ENCODE results near the gene SCD.

DNA sequence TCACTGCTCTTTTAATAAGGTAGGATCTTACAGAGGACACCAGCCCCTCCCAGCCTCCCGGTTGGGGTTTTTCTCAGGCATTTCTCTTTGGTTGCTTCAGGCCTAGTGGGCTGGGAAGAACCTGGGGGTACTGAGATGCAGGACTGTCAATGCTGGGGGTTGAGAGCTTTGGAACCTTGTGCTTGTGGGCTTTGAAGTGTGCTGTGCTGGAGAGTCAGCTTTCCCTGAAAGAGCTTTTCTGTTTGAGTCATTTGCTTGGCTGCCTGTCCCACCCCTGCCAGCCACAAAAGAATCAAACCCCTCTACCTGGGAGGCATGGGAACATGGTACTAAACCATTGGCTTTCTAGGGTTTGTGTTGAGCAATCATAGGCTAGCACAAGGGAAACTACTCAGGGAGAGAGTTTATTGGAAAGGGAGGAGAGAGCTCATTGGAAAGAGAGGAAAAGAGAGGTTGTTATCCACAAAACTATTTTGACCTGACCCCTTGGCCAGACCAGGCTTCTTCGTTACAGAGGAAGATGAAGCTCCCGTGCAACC is 1.4 kb downstream of the SCD start:
- TF ChIP-seq, protein P1, sequence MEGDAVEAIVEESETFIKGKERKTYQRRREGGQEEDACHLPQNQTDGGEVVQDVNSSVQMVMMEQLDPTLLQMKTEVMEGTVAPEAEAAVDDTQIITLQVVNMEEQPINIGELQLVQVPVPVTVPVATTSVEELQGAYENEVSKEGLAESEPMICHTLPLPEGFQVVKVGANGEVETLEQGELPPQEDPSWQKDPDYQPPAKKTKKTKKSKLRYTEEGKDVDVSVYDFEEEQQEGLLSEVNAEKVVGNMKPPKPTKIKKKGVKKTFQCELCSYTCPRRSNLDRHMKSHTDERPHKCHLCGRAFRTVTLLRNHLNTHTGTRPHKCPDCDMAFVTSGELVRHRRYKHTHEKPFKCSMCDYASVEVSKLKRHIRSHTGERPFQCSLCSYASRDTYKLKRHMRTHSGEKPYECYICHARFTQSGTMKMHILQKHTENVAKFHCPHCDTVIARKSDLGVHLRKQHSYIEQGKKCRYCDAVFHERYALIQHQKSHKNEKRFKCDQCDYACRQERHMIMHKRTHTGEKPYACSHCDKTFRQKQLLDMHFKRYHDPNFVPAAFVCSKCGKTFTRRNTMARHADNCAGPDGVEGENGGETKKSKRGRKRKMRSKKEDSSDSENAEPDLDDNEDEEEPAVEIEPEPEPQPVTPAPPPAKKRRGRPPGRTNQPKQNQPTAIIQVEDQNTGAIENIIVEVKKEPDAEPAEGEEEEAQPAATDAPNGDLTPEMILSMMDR (IDR thresholded peaks at IDR 0.05; ENCODE audit: low read depth, low read length): no peak
- no peak for TF ChIP-seq POLR2A (IDR thresholded peaks at IDR 0.05; ENCODE audit: extremely low read depth, insufficient read length)
- TF ChIP-seq, protein P2, sequence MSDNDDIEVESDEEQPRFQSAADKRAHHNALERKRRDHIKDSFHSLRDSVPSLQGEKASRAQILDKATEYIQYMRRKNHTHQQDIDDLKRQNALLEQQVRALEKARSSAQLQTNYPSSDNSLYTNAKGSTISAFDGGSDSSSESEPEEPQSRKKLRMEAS (IDR thresholded peaks at IDR 0.05; ENCODE audit: low read depth, low read length): no peak
- TF ChIP-seq MYC (IDR thresholded peaks at IDR 0.05; ENCODE audit: low read depth, low read length): 0 out of 2 replicates have a peak, but pooled peaks have one; percentile 21

Data from NB4 (cell line).